ENCODE data around the gene SLCO3A1. TPM values are rescaled to one million over a fixed set of nuclear protein-coding genes. Genes with fewer than 3 reads are reported as not detected.

The SLCO3A1 gene
- total RNA-seq, 1 experiment from 2014 or later: 5.9 TPM

GRCh38 chr15:92001307-92001706, 147.8 kb downstream of the SLCO3A1 start:
- DNase-seq (ENCODE audit: low read depth): no peak

GRCh38 chr15:92002666-92003065, 149.2 kb downstream of the SLCO3A1 start:
- DNase-seq (ENCODE audit: low read depth): no peak

- DNase-seq (ENCODE audit: low read depth): no peak
Observed at GRCh38 chr15:92003515-92004067, 150.1 kb downstream of the SLCO3A1 start.

- DNase-seq (ENCODE audit: low read depth): no peak
Observed at GRCh38 chr15:92005154-92005553, 151.6 kb downstream of the SLCO3A1 start.

GRCh38 chr15:92006186-92007028, 152.9 kb downstream of the SLCO3A1 start:
- DNase-seq (ENCODE audit: low read depth): no peak

GRCh38 chr15:92009162-92009561, 155.7 kb downstream of the SLCO3A1 start:
- DNase-seq (ENCODE audit: low read depth): no peak

- DNase-seq (ENCODE audit: low read depth): peak; percentile 86
Observed at GRCh38 chr15:92011611-92012367, 158.3 kb downstream of the SLCO3A1 start.

GRCh38 chr15:92012368-92012629, 158.8 kb downstream of the SLCO3A1 start:
- peak; percentile 84 for DNase-seq (ENCODE audit: low read depth)

- no peak for DNase-seq (ENCODE audit: low read depth)
Observed at GRCh38 chr15:92012881-92013280, 159.4 kb downstream of the SLCO3A1 start.

- DNase-seq (ENCODE audit: low read depth): no peak
Observed at GRCh38 chr15:92014281-92015030, 160.9 kb downstream of the SLCO3A1 start.

DNA sequence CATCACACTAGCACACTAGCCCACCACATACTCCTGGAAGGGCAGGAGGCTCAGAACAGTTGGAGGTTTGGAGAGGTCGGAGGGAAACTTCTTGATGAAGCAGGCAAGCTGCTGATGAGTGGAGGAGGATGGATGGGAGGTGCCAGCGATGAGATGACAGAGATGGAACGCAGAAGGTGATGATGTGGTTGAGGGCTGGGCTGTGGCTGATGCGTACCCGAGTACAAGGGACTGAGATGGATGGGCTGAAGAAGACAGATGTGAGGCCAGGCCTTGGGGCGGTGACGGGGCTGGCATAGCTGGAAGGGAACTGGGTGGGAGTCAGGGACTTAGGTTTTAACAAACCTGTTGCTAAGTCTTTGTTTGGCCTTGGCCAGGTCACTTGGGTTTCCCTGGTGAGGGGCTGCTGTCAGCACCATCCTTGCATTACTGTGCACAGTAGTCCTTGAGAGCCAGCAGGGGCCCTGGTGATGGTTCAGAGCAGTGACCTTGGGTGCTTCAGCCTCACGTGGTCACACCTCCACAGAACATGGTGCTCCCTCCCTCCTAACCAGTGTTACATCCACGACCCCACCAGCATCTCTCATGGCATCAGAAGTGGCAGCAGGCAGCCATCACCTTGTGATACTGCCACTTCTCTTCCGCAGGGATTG, 164.5 kb downstream of the SLCO3A1 start:
- DNase-seq (ENCODE audit: low read depth): no peak

GRCh38 chr15:92018535-92019239, 165.2 kb downstream of the SLCO3A1 start:
- DNase-seq (ENCODE audit: low read depth): no peak

- DNase-seq (ENCODE audit: low read depth): no peak
Observed at GRCh38 chr15:92019706-92020105, 166.2 kb downstream of the SLCO3A1 start.

- DNase-seq (ENCODE audit: low read depth): no peak
Observed at GRCh38 chr15:92020207-92020606, 166.7 kb downstream of the SLCO3A1 start.

- DNase-seq (ENCODE audit: low read depth): no peak
Observed at GRCh38 chr15:92020804-92021203, 167.3 kb downstream of the SLCO3A1 start.

DNA sequence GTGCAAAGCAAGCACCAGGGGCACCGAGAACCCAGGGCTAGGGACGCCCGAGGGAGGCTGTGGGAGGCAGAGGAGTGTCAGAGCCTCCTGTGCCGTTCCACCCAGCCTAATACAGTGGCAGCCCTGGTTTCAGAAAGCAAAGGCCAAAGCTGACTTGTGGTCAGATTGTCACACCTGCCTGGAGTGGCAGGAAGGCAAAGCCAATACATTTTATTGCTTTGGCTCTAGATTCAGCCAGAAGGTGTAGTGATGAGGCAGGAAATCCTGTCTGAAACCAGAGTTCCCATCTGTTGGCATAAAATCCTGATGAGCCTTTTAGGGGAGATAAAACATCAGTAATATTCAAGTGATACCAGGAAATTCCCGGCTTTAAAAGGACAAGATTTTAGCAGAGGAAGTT, 168.3 kb downstream of the SLCO3A1 start:
- DNase-seq (ENCODE audit: low read depth): no peak

- DNase-seq (ENCODE audit: low read depth): no peak
Observed at GRCh38 chr15:92023965-92024364, 170.5 kb downstream of the SLCO3A1 start.

DNA sequence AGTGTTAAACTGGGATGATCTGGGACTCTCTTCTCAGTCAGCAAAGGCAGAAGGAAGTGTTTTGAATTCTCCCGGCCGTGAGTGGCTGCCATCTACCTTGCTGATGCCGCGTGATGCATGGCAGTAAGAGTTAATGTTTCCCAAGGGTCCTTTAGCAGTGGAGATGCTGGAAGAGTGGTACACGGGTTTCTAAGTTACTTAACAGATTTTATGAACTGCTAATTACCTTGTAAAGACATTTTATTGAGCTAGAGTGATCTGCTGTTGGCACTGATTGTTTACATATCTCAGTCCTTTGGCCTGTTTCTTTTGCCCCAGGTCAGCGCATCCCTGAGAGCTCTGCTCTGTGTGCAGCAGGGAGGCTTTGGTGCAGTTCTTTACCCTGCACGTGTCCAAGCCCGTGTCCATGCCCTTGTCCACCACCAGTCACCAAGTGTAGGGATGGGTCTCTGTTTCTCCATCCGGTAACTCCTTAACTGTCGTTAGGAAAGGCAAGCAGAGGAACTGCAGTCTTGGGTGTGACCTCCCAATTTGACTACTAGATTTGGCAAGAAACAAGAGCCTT, 172.3 kb downstream of the SLCO3A1 start:
- DNase-seq (ENCODE audit: low read depth): no peak

DNA sequence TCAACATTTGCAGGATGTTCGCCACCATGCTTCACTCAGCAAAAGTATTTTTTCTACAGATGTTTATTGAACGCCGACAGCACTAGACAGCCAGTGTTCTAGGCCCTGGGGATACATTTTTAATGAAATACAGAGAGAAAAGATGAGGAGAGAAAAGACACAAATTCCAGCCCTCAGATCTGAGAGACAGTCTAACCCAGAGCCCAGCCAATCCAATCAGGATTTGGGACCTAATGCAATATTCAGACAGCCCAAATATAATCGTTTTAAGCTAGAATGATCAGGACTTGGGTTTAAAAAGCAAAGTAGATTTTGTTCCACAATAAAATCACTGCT, 174.8 kb downstream of the SLCO3A1 start:
- DNase-seq (ENCODE audit: low read depth): no peak

GRCh38 chr15:92029767-92030166, 176.3 kb downstream of the SLCO3A1 start:
- DNase-seq (ENCODE audit: low read depth): no peak

- no peak for DNase-seq (ENCODE audit: low read depth)
Observed at GRCh38 chr15:92033314-92033713, 179.8 kb downstream of the SLCO3A1 start.

Measured in M059J (cell line).